Osteoblast (primary cell): ENCODE measurements around the gene ARMH3. TPM values are rescaled to one million over a fixed set of nuclear protein-coding genes. Genes with fewer than 3 reads are reported as not detected.

Experiments
- DNase-seq: peaks from one replicate; pipeline ENCODE4 v3.0.0; 2011; ENCODE audit warnings: low spot score, mixed read lengths; ENCODE audit not compliant: insufficient read length; ENCODE audit errors: missing footprints
- H2AFZ ChIP-seq: 2 replicates; pipeline ENCODE4 v1.6.0; 2011; ENCODE audit warnings: mild to moderate bottlenecking, low read length
- H3K27ac ChIP-seq: 2 replicates; pipeline ENCODE4 v1.5.1; 2011; ENCODE audit warnings: mild to moderate bottlenecking, low read depth, low read length, moderate library complexity
- H3K27me3 ChIP-seq: 2 replicates; pipeline ENCODE4 v1.6.0; 2012; ENCODE audit warnings: mild to moderate bottlenecking, control low read depth, inconsistent platforms, low read length, moderate library complexity; ENCODE audit not compliant: insufficient read depth
- H3K36me3 ChIP-seq: 2 replicates; pipeline ENCODE4 v1.5.1; 2011; ENCODE audit warnings: mild to moderate bottlenecking, low read length, control low read depth, moderate library complexity; ENCODE audit not compliant: insufficient read depth
- H3K4me1 ChIP-seq: 2 replicates; pipeline ENCODE4 v1.5.1; 2011; ENCODE audit warnings: mild to moderate bottlenecking, low read length, control low read depth, moderate library complexity; ENCODE audit not compliant: insufficient read depth
- H3K4me2 ChIP-seq: 2 replicates; pipeline ENCODE4 v1.6.0; 2011; ENCODE audit warnings: mild to moderate bottlenecking, low read length; ENCODE audit not compliant: insufficient read depth
- H3K4me3 ChIP-seq: fragments of 200-600 bp; sonication (generic); 3 replicates; pipeline ENCODE4 v1.5.1; 2012; ENCODE audit warnings: mild to moderate bottlenecking, low read length, inconsistent platforms; ENCODE audit not compliant: insufficient read depth
- H3K79me2 ChIP-seq: 2 replicates; pipeline ENCODE4 v1.6.0; 2012; ENCODE audit warnings: mild to moderate bottlenecking, low read length, control low read depth, inconsistent platforms; ENCODE audit not compliant: insufficient read depth
- H3K9me3 ChIP-seq: 2 replicates; pipeline ENCODE4 v1.5.1; 2011; ENCODE audit warnings: low read depth, low read length, control low read depth
- H4K20me1 ChIP-seq: 2 replicates; pipeline ENCODE4 v1.6.0; 2012; ENCODE audit warnings: mild to moderate bottlenecking, low read length, control low read depth; ENCODE audit not compliant: insufficient read depth
- CTCF ChIP-seq: IDR thresholded peaks from 2 replicates; pipeline ENCODE4 v1.5.1; 2011; ENCODE audit warnings: mild to moderate bottlenecking, low read depth, low read length, moderate library complexity; ENCODE audit errors: extremely low read depth
- small RNA-seq: library from RNA; depleted of rRNA; stranded (forward); fragments of <200 nt; gene quantifications from one replicate; pipeline ENCODE3, GENCODE V24; 2012
- total RNA-seq: library from RNA; depleted of rRNA; stranded (reverse); fragments of >200 nt; gene quantifications from 2 replicates; pipeline ENCODE4 v1.2.3, GENCODE V29; 2012

The ARMH3 gene
- total RNA-seq, 1 donor: 9.4 TPM

GRCh38 chr10:101797403-101798059, 258.4 kb downstream of the ARMH3 start:
- Histone ChIP-seq H2AFZ (no peak overlapping the region), H3K4me1 (no peaks in the 10 kb centered on the region), H3K4me2 (no peak overlapping the region), H3K9me3 (no peaks in the 10 kb centered on the region), H3K27ac (no peak overlapping the region), H3K4me3 (no peak overlapping the region), H4K20me1 (peaks cover 54% of the 10 kb centered on the region), H3K79me2 (peaks cover 84% of the 10 kb centered on the region), H3K36me3 (peaks cover 96% of the 10 kb centered on the region), H3K27me3 (no peaks in the 10 kb centered on the region)
- TF ChIP-seq CTCF: no peak
- peak; percentile 1 for DNase-seq

Small RNA genes lying within 50 kb of the gene (small RNA-seq; reads per million reads assigned to genes)
- gene AL500527.1 (not detected), gene AL500527.2 (not detected), gene RF00017 (not detected), gene RF00019 (not detected)

Other genes with a start within 250 kb of the ARMH3 start
- 115 and 121 TPM in 2 replicates for gene OGA, start 237.7 kb downstream of the ARMH3 start, total RNA-seq
- 0.88 and 1.4 TPM in 2 replicates for gene KCNIP2, start 212.4 kb downstream of the ARMH3 start, total RNA-seq
- 26.8 and 31.5 TPM in 2 replicates for gene HPS6, start 9.2 kb upstream of the ARMH3 start, total RNA-seq
- 62.2 and 63.6 TPM in 2 replicates for gene LDB1, start 64.2 kb upstream of the ARMH3 start, total RNA-seq
- gene PPRC1, start 76.9 kb upstream of the ARMH3 start, total RNA-seq: 14.1 and 17.7 TPM in 2 replicates
- 13.3 and 18.1 TPM in 2 replicates for gene NOLC1, start 96.2 kb upstream of the ARMH3 start, total RNA-seq
- gene ELOVL3, start 170.1 kb upstream of the ARMH3 start, total RNA-seq: 2.2 and 2.7 TPM in 2 replicates
- under 0.01 TPM in 1 of 2 replicates, not detected in the other for gene PITX3, start 185.3 kb upstream of the ARMH3 start, total RNA-seq
- gene GBF1, start 189.4 kb upstream of the ARMH3 start, total RNA-seq: 37.4 and 38.0 TPM in 2 replicates